Embryonic facial prominence (tissue), 1 donor: ENCODE results near the gene TMEM247.

Source experiments
- DNase-seq: peaks from one replicate; pipeline ENCODE4 v3.0.0-alpha.2; 2016; ENCODE audit errors: extremely low spot score

TMEM247 gene

GRCh38 chr2:46479265-46479664 lies at the start of gene TMEM247:
Gene TMEM247, plus strand, starts transcription at chr2:46479565.
- no peak for DNase-seq

DNA sequence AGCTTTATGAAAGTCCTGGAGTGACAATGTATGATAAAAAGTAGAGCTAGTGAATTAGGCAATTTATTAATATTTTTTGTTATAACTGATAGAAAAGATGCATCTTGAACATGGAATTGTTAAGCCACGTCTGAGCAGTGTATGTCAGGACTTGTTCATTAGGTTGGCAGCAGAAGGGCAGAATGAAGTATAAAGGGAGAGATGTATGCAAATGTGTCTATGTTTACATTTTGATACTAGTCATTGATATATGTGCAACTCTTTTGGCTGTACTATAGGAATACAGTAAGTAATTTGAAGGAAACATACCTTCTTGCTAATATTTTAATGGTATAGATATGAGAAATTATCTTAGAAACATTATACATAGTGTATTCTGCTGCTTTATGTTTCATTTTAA lies 49.0 kb upstream of the TMEM247 start:
- no peak for DNase-seq

DNA sequence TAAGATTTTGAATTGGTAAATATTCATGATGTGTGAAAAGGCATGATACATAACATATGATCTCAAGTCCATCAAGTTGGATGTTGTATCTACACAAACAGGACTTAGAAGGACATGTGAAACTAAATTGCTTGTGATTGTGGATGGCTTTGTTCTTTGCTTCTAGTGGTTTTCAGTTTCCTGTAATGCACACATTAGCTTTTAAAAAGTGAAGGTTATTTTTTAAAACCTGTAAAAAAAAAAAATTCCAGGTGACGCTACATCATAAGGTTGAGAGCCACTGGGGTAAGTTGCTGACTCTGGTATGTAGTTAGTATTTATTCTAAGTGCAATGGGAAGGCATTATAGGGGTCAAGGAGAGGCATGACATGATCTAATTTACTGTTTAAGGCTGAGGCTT lies 48.4 kb upstream of the TMEM247 start:
- no peak for DNase-seq

GRCh38 chr2:46431481-46432235 lies 47.7 kb upstream of the TMEM247 start:
- DNase-seq = no peak

DNA sequence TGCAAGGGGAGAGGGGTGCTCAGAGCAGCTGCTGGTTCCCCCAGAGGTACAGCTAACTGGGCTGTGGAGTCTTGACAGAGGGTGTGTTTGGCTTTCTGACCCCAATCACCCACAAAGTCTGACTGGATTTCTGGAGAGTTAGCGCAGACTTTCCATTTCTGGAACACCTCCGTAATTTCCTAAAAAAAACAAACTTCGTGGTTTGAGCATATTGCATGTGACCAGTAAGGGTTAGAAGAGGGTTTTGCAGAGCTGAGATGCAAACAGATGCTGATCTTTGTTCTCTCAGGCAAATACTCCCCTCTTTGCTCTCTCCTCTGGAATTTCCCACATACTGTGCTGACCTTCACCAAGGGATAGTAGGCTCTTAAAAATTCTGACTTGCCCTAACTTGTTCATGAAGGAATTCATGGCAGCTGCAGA lies 44.5 kb upstream of the TMEM247 start:
- no peak for DNase-seq

- no peak for DNase-seq
Measured at GRCh38 chr2:46435353-46435752, 44.0 kb upstream of the TMEM247 start.

GRCh38 chr2:46435796-46436360 lies 43.5 kb upstream of the TMEM247 start:
- DNase-seq = no peak

DNA sequence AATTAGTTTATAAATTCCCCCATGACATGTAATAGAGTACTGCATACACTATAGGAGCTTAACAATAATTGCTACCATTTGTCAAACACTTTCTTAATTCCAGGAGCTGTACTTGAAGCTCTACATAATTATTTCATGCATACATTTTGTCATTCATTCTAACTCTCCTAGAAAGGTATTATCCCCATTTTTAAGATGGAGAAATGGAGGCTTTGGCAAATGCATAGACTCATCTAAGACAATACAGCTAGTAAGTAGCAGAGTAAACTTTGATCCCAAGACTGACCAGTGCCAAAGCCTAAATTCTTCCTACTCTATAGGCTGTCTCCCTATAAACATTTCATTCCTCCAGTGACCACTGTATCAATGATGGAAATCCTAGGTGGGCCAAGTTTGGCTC lies 42.6 kb upstream of the TMEM247 start:
- DNase-seq = no peak

DNA sequence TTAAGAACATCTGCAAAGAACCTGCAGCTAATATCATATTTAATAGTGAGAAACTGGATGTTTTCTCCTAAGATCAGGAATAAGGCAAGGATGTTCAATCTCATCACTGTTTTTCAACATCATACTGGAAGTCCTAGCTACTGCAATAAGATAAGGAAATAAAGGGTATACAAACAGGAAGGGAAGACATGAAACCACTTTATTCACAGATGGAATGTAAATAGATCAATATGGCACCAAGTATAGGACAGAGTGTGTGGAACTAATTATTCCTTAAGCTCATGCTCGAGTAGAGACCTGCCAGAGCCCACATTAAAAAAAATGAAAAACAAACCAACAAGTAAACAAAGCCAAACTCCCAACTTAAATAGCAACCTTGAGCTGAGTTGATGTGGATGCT lies 41.3 kb upstream of the TMEM247 start:
- no peak for DNase-seq

- DNase-seq = no peak
Measured at GRCh38 chr2:46438794-46439193, 40.6 kb upstream of the TMEM247 start.

DNA sequence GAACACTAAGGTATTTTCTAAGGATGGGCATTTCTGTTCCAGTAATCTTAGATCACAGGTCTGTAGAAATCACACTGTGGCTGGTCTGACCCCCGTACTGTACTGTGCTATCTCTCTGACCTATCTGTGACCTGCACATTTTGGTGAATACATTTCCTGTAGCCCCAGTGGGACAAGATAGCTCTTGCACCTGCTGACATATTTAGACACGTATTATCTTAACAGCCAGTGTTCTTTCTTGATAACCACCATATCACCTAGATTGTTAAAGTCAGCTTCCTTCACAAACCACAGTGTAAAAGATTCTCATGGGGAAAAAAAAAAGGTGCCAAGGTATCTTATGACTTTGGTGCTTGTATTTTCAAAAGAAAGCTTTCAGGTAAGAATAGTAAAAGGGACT lies 39.8 kb upstream of the TMEM247 start:
- DNase-seq = no peak

DNA sequence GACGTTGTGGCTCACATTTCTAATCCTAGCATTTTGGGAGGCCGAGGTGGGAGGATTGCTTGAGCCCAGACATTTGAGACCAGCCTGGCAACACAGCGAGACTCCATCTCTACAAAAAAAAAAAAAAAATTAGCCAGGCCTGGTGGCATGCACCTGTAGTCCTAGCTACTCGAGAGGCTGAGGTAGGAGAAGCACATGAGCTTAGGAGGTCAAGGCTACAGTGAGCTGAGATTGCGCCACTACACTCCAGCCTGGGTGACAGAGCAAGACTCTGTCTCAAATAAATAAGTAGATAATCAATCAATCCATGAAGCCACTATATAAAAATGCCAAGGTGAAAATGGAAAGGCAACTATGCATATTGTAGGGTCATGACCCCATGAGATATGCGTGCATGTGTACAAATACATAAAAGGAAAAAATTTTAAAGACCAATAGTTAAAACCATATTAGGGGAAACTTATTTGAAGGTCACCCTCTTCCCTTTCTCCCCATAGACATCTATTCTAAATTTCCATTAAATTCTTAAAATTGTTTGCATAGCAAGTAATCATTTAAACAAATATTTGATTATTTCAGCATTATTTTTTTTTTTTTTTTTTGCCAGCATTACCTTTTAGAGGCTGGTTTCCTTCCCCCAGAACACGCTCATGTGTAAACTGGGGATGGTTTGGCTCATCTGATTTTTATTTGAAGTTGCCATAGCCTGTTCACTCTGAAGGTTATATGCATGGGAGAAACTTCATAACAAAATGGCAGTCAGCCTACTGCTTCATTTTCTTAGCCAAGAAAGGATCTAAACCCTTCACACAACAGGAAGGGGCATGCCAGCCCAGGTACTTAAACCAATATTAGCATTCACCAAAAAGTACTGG lies 37.3 kb upstream of the TMEM247 start:
- no peak for DNase-seq

- no peak for DNase-seq
Measured at GRCh38 chr2:46444732-46445131, 34.6 kb upstream of the TMEM247 start.

GRCh38 chr2:46445556-46445955 lies 33.8 kb upstream of the TMEM247 start:
- no peak for DNase-seq

- no peak for DNase-seq
Measured at GRCh38 chr2:46446871-46447568, 32.3 kb upstream of the TMEM247 start.

DNA sequence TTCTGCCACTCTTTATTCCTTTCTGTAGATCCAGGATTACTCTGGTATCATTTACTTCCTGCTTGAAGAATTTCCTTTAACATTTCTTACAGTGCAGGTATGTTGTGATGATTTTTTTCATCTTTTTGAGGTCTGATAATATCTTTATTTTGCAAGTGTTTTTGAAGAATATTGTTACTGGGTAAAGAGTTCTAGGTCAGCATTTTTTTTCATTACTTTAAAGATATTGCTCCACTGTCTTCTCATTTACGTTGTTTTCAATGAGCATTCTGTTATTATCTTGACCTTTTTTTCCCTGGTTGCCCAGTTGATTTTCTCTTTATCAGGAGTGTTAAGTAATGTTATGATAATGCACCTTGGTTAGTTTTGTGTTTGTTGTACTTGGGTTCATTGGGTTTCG lies 31.7 kb upstream of the TMEM247 start:
- DNase-seq = no peak

DNA sequence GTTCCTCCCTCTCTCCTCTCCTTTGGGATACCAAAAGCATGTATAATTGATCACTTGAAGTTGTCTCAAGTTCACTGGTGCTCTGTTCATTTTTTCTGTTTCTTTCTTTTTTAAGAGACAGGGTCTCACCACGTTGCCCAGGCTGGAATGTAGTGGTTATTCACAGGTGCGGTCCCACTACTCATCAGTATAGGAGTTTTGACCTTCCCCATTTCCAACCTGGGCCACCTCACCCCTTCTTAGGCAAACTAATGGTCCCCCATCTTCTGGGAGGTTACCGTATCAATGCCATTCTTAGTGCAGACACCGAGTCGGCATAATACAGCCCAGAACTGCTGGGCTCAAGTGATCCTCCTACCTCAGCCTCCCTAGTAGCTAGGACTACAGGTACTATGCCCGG lies 31.3 kb upstream of the TMEM247 start:
- DNase-seq = no peak

DNA sequence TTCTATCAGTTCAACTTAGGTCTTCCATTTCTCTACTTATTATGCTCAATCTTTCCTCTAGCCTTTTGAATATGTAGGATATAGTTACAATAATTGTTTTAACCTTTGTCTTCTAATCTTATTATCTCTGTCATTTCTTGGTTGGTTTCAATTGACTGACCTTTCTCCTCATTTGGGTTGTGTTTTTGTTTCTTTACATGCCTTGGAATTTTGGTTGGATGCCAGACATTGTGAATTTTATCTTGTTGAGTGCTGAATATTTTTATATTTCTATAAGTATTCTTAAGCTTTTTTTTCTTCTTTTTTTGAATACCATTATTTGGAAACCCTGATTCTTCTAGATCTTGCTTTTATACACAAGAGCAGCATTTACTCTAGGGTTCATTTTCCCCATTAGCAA lies 30.7 kb upstream of the TMEM247 start:
- no peak for DNase-seq

GRCh38 chr2:46449700-46450099 lies 29.7 kb upstream of the TMEM247 start:
- no peak for DNase-seq

DNA sequence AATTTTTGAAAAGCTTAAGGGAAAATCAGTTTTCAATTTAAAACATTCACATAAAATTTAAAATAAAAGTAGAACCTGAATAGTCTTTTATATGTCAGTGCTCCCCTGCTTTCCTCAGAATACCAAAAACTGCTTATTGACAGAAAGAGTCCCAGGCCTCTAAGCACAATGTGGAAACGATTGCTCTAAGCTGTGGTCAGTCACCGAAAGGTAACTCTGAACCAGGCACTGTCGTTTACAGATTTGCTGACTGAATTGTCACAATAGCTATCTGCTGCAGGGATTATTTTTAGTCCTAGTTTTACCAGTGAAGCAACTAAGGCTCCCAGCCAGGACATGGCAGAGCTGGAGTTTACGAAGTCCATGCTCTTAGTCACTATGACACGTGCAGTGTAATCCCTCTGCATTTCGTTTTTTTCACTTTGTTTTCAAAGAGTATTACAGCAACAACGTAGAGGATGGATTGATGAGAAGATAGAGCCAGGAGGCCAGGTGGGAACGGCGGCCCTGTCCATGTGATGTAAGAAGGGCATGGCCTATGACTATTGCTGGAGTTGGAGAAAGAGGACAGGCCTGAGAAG lies 28.1 kb upstream of the TMEM247 start:
- DNase-seq = no peak

DNA sequence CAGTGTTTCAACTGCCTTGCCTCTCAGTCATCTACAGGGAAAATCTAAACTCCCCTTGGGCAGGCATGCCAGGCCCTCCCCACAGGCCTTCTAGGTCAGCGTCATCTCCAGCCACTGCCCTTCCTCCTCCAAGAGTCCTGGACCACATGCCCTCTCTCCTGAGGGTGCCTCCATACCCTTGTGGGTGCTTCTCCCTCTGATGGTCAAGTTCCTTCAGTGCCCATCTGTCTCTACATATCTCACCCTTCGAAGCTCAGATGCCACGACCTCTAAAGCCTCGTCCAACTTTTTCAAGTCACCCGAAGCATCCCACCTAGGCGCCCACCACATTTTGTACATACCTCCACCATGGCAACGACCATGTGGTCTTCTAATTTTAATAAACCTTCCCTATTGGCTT lies 22.6 kb upstream of the TMEM247 start:
- DNase-seq = no peak
